ENCODE data around the gene METTL18. TPM values are rescaled to one million over a fixed set of nuclear protein-coding genes. Genes with fewer than 3 reads are reported as not detected.

The METTL18 gene
- total and polyA plus RNA-seq, 8 donors, result 4.8 to 15.5 (median 13.7) TPM

GRCh38 chr1:169750041-169750440 lies 44.7 kb downstream of the METTL18 start:
- peaks cover 4 to 6% of the 10 kb centered on the region in 2 donors for H3K27me3 ChIP-seq
- no peak overlapping the region for H3K4me3 ChIP-seq
- no peaks in the 10 kb centered on the region for H3K9me3 ChIP-seq
- intact Hi-C loops (cut with DNase I), result no loop called here
- no peak for DNase-seq
- no peak overlapping the region for H3K27ac ChIP-seq
- no peaks in the 10 kb centered on the region for H3K36me3 ChIP-seq
- no peak for TF ChIP-seq CTCF (IDR thresholded peaks at IDR 0.05)
- no peak for ATAC-seq
- no peaks in the 10 kb centered on the region for H3K4me1 ChIP-seq

GRCh38 chr1:169746550-169746949 lies 48.2 kb downstream of the METTL18 start:
- DNase-seq (no peak), ATAC-seq (no peak)
- no peaks in the 10 kb centered on the region for H3K4me1 ChIP-seq
- intact Hi-C loops (cut with DNase I), result no loop called here
- no peak overlapping the region for H3K27ac ChIP-seq
- TF ChIP-seq CTCF (IDR thresholded peaks at IDR 0.05), result no peak
- H3K27me3 ChIP-seq, result no peaks in the 10 kb centered on the region
- no peak overlapping the region for H3K4me3 ChIP-seq
- H3K36me3 ChIP-seq, result no peaks in the 10 kb centered on the region
- no peaks in the 10 kb centered on the region for H3K9me3 ChIP-seq

- Histone ChIP-seq H3K27me3 (no peaks in the 10 kb centered on the region), H3K9me3 (no peaks in the 10 kb centered on the region), H3K36me3 (no peaks in the 10 kb centered on the region), H3K27ac (no peak overlapping the region), H3K4me3 (no peak overlapping the region), H3K4me1 (no peaks in the 10 kb centered on the region)
- peak; percentile 26 for ATAC-seq
- TF ChIP-seq CTCF (IDR thresholded peaks at IDR 0.05), result no peak
- no peak for DNase-seq
- intact Hi-C loops (cut with DNase I), result no loop called here
Measured at GRCh38 chr1:169745015-169745861, 49.5 kb downstream of the METTL18 start.

Other genes with a start within 250 kb of the METTL18 start
- 1 to 10 TPM in 1 of 2 donors, under 1 TPM in 1; 0.90 to 7.2 TPM for gene F5, start 208.4 kb downstream of the METTL18 start, total RNA-seq
- under 1 TPM; 0.03 to 0.38 (median 0.20) TPM for gene F5, start 208.4 kb downstream of the METTL18 start, polyA plus RNA-seq (ENCODE audit: insufficient read length in 6 of 6)
- 10 to 100 TPM; 22.0 to 27.0 TPM for gene SELP, start 164.8 kb downstream of the METTL18 start, total RNA-seq
- gene SELP, start 164.8 kb downstream of the METTL18 start, polyA plus RNA-seq (ENCODE audit: insufficient read length in 6 of 6), result 10 to 100 TPM in 1 of 6 donors, 1 to 10 TPM in 5; 6.3 to 11.4 (median 6.9) TPM
- gene SELL, start 83.3 kb downstream of the METTL18 start, total RNA-seq, result 10 to 100 TPM; 10.2 to 59.2 TPM
- gene SELL, start 83.3 kb downstream of the METTL18 start, polyA plus RNA-seq (ENCODE audit: insufficient read length in 6 of 6), result 1 to 10 TPM; 2.6 to 4.5 (median 3.6) TPM
- 1 to 10 TPM; 2.5 to 3.4 TPM for gene SELE, start 60.8 kb downstream of the METTL18 start, total RNA-seq
- under 1 TPM in 5 of 6 donors, not detected in 1; 0.15 to 0.21 (median 0.20) TPM for gene SELE, start 60.8 kb downstream of the METTL18 start, polyA plus RNA-seq (ENCODE audit: insufficient read length in 6 of 6)
- 10 to 100 TPM in 1 of 2 donors, 1 to 10 TPM in 1; 9.5 to 10.8 TPM for gene SCYL3, start 99.0 kb upstream of the METTL18 start, total RNA-seq
- gene SCYL3, start 99.0 kb upstream of the METTL18 start, polyA plus RNA-seq (ENCODE audit: insufficient read length in 6 of 6), result 10 to 100 TPM; 19.3 to 23.6 (median 20.6) TPM